ENCODE data around the gene MCTP1.

DNA sequence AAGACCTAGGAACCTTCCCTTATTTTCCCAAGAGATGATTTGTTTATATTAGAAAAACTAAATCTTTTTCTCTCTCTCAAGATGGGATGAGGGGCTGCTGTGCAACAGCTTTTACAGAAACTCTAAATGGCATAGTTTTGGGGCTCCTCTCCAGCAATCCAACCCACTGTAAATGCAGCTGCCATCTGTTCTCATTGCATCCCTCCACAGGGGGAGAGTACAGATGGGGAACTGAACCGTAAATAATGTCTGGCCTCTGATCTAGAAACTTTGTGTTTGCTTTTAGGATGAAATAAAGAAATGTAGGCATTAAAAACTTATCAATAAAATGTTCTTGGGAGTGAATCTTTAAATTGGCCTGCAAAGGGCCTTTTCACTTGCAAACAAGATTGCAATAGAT lies 291.4 kb downstream of the MCTP1 start:
- TF ChIP-seq POLR2AphosphoS5 (IDR thresholded peaks at IDR 0.05) = no peak
- TF ChIP-seq, protein P1, sequence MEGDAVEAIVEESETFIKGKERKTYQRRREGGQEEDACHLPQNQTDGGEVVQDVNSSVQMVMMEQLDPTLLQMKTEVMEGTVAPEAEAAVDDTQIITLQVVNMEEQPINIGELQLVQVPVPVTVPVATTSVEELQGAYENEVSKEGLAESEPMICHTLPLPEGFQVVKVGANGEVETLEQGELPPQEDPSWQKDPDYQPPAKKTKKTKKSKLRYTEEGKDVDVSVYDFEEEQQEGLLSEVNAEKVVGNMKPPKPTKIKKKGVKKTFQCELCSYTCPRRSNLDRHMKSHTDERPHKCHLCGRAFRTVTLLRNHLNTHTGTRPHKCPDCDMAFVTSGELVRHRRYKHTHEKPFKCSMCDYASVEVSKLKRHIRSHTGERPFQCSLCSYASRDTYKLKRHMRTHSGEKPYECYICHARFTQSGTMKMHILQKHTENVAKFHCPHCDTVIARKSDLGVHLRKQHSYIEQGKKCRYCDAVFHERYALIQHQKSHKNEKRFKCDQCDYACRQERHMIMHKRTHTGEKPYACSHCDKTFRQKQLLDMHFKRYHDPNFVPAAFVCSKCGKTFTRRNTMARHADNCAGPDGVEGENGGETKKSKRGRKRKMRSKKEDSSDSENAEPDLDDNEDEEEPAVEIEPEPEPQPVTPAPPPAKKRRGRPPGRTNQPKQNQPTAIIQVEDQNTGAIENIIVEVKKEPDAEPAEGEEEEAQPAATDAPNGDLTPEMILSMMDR (IDR thresholded peaks at IDR 0.05) = no peak
- no peak for TF ChIP-seq POLR2A (IDR thresholded peaks at IDR 0.05)
- no peak for TF ChIP-seq EP300 (IDR thresholded peaks at IDR 0.05; ENCODE audit: low read depth)

All from transverse colon (tissue), 4 donors.